Superior temporal gyrus (tissue), 1 donor: ENCODE measurements around the gene KLKB1.
A peak's percentile ranks its signal among the peaks of the same experiment; 100 is the strongest.
"Not testable (repeated sequence)": the region's sequence is repeated elsewhere in the genome, so short reads cannot be mapped to it uniquely, and the experiment has no call there.

Experiments used
- DNase-seq: peaks from one replicate; pipeline ENCODE4 v3.0.0-alpha.2; 2016; ENCODE audit errors: extremely low spot score

Gene KLKB1

DNA sequence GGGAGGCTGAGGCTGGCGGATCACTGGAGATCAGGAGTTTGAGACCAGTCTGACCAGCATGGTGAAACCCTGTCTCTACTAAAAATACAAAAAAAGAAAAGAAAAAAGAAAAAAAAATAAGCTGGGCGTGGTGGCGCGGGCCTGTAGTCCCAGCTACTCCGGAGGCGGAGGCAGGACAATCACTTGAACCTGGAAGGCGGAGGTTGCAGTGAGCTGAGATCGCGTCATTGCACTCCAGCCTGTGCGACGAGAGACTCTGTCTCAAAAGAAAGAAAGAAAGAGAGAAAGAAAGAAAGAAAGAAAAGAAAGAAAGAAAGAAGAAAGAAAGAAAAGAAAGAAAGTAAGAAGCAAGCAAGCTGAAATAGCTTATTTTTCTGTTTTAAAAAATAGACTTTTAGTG, 37.9 kb downstream of the KLKB1 start:
- not testable (repeated sequence) for DNase-seq

DNA sequence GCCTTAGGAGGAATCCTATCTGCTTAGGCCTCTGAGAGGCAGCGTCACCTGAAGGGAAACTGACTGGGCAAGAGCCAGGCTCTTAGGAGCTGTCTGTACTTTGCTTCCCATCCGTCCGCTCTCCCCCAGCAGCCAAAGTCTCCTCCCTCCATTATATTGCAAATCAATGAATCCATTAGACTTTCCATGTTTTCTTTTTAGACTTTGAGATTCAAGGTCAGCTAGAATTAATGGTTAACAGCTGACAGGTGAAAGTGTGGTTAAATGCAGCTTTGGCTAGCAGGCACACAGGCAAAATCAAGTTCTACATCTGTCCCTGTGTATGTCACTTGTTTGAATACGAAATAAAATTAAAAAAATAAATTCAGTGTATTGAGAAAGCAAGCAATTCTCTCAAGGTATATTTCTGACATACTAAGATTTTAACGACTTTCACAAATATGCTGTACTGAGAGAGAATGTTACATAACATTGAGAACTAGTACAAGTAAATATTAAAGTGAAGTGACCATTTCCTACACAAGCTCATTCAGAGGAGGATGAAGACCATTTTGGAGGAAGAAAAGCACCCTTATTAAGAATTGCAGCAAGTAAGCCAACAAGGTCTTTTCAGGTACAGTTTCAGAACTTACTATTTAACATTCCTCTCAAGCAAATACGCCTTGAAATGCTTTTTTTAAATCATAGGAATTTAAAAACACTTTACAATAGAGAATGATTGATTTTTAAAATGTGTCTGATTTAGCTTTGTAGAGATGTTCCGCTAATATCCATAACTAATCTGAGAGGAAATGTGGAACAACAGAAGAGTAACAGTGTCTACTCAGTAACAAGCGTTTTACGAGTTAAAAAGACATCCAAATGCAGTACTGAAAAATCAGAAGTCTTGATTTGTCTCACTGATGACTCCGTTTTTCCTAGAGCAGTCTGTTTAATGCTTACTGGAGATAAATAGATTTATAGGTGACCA, 38.7 kb downstream of the KLKB1 start, which contains the start of gene F11:
Gene F11 (plus strand): TSS at position 507 of the 970 bp plus-strand sequence. CDS start 948 bp downstream, outside the sequence.
- DNase-seq: no peak

DNA sequence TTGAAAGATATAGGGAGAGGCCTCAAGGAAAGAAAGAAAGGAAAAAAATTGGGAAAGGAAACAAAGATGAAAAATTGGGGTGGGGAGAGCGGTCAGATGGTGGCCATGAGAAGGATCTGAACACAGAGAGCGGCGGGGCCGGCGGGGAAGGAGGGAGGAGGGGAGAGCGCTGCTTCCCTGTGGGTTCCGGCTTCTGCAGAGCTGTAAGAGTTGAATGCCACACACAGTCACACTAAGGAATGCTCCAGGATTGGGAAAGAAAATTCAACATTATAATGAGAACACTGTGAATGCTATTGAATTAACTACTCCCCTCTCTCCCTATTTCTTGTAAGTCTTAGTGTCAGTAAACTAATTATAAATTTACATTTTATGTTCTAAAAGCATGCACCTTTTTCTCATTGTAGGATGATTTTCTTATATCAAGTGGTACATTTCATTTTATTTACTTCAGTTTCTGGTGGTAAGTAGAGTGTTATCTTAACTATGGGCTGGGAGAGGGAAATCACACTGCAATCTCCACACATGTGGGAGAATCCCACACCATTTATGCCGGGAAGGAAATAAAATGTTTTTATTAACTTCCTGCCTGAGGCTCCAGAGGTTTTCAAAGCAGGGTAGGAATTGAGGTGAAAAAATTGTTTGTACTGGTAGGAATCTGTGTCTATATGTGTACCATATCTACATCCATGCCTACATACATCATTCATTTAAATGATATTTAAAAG, 39.6 kb downstream of the KLKB1 start:
- no peak for DNase-seq

DNA sequence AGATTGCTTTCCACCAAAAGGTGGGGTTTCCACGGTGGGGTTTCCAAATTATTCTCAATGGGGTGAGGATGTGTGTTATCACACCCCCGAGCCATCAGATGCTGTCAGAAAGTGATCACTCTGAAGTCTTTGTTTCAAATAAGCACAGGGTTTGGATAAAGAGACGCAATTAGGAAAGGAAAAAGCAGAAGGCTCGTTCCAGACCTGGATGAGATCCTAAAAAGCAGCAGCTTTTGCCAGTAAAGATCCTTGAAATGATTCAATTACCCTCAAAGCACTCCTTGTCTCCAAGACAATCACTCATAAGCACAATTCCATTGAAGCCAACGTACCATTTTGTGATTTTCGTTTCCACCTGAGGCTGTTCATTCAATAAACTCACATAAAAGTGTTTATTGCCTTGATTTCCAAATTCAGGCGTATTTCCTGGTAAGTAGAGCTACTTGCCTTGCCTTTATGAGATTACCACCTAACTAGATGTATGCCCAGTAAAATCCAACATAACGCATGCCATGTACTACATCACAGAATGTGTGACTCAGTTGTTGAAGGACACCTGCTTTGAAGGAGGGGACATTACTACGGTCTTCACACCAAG, 43.9 kb downstream of the KLKB1 start:
- no peak for DNase-seq

DNA sequence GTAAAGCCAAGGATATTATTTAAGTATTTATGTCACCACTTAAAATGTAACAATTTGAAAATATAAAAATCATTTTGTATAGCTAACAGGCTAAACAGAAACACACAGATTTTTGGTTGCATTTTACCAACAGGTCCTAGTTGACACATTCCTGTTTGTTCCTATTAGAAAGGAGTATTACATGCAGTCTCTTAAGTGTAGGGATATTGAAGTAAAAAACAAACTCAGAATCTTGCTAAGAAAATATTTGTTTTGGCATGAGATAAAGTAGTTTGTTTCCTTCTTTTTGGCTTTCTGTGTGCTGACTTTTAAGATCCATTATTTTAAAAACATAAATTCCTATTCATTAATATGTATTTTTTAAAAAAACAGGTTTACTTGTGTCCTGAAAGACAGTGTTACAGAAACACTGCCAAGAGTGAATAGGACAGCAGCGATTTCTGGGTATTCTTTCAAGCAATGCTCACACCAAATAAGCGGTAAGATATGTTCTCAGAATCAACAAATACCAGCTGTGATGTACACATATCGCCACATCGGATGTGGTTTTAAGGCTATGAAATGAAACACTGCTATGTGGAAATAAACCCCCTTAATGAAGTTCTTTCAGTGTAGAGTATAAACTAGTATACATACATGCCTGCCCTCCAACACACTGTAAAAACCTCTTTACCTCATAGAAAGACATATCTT, 45.5 kb downstream of the KLKB1 start:
- DNase-seq: no peak

DNA sequence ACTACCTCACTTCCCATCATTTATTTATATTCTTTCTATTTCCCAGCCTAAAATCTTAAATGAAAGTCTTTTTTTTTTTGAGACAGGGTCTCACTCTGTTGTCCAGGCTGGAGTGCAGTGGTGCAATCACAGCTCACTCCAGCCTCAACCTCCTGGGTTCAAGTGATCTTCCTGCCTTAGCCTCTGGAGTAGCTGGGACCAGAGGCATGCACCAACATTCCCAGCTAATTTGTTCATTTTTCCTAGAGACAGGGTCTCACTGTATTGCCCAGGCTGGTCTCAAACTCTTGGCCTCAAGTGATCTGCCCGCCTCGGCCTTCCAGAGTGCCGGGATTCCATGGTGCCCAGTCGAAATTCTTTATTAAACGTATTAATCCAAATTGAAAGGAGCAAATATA, 46.1 kb downstream of the KLKB1 start:
- not testable (repeated sequence) for DNase-seq

DNA sequence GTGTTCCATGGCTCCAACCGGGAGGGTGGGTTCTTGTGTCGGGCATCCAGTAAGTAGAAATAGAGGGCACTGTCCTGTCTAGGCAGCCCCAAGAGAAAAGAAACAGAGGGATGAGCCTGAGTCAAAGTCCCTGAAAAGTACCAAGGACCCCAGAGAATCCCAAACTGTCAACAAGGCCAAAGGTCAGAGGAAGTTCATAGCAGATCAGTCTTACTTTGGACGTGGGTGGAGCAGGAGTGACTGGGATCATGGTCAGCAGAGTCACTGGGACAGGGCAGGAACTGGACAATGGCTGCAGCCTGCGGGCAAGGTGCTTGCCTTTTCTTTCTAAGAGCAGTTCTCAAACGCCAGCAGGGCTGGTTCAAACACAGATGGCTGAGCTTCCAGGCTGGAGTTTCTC, 56.0 kb downstream of the KLKB1 start:
- DNase-seq: no peak

DNA sequence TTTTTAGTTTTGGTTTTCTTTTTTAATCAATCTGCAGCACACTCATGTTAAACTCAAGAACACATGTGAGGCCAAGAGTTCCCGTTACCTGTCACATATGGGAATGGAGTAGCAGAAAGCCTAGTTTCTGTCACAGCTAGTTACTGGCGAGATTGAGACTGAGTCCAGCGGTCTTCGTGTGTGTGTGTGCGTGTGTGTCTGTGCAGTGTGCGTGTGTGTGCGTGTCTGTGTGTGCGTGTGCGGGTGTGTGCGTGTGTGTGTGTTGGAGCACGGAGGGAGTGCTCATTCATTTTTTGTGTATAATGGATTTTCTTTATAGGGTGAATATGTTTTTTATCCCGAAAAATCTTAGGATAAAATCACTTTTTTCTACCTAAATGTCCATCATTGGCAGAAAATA, 57.8 kb downstream of the KLKB1 start:
- DNase-seq: no peak

DNA sequence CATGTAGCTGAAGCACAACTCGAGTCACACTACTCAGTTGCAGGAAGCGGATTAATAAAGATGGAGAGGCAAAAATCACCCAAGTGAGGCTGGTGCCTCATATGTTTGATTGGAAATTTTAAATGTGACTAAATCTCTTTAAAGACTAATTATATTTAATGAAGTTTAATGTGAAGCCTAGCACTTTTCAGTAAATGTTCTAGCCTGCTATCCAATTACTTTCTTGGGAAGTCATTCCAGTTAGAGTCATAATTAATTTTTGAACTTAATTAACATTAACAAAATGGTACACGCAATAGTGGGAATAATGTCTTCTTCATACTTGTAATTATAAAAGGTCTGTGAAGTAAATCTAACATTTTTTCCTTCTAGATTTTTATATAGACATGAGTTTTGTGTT, 59.3 kb downstream of the KLKB1 start:
- no peak for DNase-seq

DNA sequence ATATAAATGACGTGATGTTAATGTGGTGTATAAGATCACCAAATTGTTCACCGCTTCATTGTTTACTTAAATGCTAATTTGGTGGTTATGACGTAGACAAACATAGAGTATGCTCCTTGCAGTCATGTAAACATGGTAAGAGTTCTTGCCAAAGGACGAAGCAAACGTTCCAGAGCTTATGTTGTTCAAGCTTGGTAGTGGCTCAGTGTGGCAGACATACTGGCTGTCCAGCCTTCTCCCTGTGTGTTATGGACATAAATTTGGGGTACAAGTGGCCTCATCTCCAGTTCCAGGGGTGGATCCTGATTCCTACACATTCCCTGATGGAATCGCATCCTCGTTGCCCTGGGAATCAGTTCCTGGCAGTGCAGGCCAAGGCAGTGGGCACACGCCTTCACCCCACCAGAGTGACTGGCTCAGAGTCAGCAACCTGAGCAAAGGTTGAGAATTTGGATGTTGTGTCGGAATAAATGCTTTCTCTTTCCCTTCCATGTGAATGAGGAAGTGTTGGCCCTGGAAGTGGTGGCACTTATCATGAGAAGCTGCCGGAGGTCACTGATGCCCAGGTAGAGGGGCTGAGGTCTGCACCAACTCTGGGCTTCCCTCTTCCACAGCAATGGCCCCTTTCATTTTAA, 64.1 kb downstream of the KLKB1 start:
- DNase-seq: no peak

DNA sequence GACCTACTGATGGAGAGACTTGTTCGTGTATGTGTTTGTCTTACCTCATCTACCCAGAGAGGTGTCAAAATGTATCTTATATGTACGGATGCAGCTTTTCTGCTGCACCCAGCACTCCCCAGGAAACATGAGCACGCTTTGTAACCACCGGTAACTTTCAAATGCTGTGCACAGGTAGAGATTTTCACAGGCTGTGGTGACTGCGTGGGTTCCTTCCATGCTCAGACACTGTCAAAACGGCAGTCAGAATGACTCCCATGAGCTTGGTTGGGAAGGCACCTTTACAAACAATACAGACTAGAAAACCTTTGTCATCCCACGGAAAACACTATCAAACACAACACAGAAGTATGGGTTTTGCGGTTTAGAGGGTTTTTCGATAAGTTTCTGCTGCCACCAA, 66.9 kb downstream of the KLKB1 start:
- DNase-seq: no peak

DNA sequence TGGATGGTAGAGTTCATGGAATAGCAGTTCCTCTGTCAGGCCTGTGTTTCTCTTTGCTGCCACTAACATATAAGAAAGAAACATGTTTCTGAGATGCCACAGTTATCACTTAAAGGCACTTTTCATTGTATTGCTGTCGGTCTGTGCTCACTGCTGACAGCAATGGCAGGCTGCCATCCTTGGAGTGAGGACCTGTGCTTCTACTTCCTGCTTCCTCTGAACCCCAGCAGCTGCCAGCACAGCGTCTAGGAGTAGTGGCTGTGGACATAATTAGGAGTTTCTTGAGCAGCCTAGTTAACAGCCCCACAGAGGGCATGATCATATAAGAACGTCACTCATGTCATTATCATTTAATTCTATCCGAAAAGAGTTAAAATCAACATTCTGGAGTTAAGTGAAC, 69.2 kb downstream of the KLKB1 start:
- DNase-seq: no peak

DNA sequence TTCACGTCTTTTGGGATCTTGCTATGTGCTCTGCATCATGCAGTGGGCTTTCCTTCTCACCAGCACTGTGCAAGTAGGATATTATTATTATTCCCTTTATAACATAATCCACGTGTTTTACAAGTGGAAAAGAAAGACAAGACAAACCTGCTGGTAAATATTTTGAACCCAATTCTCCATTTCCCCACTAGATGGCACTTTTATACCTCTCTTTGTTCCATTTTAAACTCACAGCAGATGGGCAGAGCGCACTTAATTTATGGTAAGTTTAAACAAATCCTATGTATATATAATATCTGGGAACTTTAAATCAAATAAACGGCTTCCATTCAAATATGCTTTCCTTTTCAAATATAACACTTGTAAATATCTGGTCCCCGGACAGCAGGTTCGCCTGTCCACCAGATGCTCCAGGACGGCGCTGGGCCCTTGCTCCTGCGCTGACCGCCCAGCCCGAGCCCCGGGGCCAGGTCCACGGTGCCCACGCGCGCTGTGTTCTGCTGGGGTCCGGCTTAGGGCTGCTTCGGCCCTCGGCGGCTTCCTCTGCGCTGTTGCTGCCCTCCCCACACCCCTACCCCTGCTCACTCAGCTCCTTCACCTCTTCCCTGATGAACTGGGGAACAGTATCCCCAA, 69.8 kb downstream of the KLKB1 start:
- peak; percentile 87 for DNase-seq

DNA sequence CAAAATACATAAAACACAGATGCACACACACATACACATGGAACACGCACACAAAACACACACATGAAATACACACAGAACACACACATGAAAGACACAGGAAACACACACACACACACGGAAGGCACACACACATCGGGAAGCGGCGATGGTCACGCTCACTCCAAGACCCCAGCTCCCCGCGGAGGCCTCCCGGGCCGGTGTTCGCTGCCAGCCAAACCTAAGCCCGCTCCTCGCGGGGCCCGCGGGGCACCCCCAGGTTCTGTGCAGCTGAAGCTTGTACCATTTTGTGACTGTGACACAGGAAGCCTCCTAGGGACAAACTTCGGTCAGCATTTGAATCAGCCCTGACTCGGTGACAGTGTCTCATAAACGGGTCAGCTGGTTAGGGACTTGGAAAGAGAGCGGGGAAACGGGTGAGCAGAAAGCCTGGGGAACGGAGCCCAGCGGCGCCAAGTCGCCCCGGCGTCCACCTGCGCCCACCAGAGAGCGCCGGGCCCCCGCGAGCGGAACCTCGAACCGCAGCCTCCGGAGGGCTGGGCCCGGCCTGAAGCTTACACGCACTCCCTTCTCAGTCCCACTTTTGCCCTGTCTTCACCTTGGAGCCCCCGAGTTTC, 70.8 kb downstream of the KLKB1 start:
- no peak for DNase-seq

DNA sequence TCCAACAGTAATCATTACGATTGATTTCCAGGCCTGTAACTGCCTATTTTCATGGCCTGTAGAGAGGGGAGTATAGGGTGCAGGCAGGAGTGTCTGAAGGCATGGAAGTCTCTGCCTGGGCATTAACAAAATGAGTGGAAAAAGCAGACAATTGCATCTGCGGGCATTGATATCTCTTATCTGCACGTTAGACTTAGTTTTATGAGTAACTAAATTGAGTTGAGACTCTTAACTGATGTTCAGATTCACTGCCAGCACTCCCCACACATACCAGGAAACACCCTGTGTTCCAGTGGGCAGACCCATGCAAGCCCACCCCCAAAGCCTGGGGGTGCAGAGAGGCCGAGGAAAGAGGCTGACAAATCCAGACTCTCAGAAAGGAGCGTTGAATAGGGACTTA, 72.0 kb downstream of the KLKB1 start:
- DNase-seq: no peak

DNA sequence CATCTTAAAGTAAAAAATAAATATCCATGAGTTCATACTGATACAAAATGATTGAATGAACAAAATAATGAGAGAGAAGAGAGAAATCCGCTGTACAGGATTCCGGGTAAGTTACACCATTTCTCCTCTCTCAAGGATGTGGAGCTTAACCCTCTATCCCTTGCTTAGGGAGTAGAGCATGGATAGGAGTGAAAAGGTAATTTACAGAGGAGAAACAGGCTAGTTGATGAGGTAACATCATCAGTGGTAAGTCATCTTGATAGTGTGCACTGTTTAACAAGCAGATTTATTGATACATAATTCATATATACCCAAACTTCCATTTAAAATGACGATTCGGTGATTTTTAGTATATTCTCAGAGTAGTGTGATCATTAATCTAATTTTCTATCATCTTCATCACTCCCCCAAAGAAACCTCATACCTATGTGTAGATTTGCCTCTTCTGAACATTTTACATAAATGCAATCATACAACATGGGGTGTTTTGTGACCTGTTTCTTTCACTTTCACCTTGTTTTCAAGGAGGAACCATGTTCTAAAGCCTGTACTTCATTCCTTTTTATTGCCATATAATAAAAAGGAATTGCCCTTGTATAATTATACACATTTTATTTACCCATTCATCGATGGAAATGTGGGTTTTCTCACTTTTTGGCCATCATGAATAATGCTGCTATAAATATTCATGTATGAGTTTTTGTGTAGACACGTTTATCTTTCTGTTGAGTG, 73.5 kb downstream of the KLKB1 start:
- DNase-seq: no peak

DNA sequence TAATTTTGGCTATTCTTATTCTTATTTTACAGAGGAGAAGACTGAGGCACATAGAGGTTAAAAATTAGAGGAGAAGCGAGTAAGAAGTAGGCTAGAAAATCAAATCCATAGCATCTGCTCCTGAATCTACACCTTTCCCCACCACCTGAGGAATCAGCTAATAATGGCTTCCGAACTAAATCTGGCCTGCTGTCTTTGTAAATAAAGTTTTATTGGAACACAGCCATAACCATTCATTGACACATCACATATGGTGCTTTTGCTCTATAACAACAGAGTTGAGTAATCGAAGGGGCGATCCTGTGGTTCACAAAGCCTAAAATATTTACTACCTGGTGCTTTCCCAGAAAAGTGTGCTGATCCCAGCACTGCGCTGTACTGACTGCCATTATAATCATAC, 76.9 kb downstream of the KLKB1 start:
- DNase-seq: no peak

DNA sequence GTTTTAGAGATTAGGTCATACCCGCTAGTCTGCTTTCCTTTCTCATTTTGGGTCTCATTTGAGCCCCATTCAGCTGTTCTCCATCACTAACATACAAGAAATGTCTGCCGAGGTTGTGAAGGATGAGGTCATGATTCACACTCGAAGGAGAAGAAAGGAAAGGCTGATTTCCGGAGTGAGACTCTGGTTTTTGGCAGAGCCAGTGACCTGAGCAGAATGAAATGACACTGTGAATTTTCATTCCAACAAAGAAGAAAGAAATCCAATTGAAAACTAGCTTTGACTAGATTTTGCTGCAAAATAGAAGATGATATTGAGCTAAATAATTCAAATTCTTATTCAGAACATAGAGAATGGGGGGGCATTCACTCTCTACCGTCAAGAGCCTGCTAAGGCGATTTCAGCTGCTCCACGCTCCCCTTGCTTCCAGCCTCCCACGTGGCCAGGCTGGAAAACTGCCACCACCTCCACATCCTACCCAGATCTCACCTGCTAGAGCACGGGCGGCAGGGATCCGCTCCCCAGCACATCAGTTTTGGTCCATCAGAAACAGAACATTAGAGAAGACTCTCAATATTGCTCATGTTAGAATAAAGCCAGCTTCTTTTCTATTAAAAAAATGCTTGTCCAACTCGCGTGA, 77.7 kb downstream of the KLKB1 start:
- DNase-seq: no peak

DNA sequence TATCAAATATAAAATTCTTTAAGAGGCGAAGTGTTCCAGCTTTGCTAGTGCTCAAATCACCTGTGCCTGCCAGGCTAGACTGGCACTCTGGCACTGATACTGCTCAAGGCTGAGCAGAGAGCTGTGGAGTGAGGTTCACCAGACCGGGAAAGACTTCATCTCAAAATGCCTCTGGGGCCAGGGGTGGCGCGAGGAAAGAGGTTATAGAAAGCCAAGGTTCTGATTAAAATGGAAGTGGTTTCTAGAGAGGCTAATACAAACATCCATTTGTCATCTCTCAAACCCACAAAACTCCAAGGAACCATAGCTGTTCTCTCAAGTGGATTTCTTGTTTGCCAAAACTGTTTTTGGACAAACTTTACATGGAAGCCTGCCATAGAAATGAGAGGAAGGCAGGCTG, 80.2 kb downstream of the KLKB1 start:
- no peak for DNase-seq
